SK-N-MC (cell line): Measurements from ENCODE around the gene VPS52.
A peak's percentile ranks its signal among the peaks of the same experiment; 100 is the strongest.

Source experiments
- DNase-seq: peaks from one replicate; pipeline ENCODE4 v3.0.0-alpha.2; 2011; ENCODE audit warnings: low read depth, low spot score
- H3K27ac ChIP-seq: fragments of 200-600 bp; sonication (generic); 2 replicates; pipeline ENCODE4 v1.5.1; 2016; ENCODE audit warnings: mixed run types
- H3K36me3 ChIP-seq: fragments of 200-600 bp; sonication (generic); 2 replicates; pipeline ENCODE4 v1.6.1; 2017; ENCODE audit warnings: antibody characterized with exemption, low read length, mixed read lengths; ENCODE audit not compliant: insufficient read depth
- H3K4me3 ChIP-seq: fragments of 200-600 bp; sonication (generic); 2 replicates; pipeline ENCODE4 v1.5.1; 2016
- H3K9ac ChIP-seq: fragments of 200-600 bp; sonication (generic); 2 replicates; pipeline ENCODE4 v1.8.0; 2017; ENCODE audit warnings: mixed run types, mixed read lengths; ENCODE audit not compliant: insufficient read length
- H3K9me3 ChIP-seq: fragments of 200-600 bp; sonication (generic); 2 replicates; pipeline ENCODE4 v1.6.1; 2017; ENCODE audit warnings: low read depth, mild to moderate bottlenecking, antibody characterized with exemption, low read length, moderate library complexity, mixed read lengths
- EZH2 ChIP-seq: fragments of 200-600 bp; sonication (generic); IDR thresholded peaks from one replicate; pipeline ENCODE4 v1.6.1; 2017; ENCODE audit warnings: antibody characterized with exemption
- FOXP2 ChIP-seq: optimal IDR thresholded peaks from 2 replicates; pipeline ENCODE3; 2011; ENCODE audit warnings: mild to moderate bottlenecking, moderate library complexity; ENCODE audit not compliant: insufficient read depth; ENCODE audit errors: extremely low read length, control extremely low read depth
- POLR2AphosphoS5 ChIP-seq: IDR thresholded peaks from 2 replicates; pipeline ENCODE4 v1.6.1; 2012; ENCODE audit warnings: mild to moderate bottlenecking, low read depth, low read length, borderline replicate concordance

The VPS52 gene

DNA sequence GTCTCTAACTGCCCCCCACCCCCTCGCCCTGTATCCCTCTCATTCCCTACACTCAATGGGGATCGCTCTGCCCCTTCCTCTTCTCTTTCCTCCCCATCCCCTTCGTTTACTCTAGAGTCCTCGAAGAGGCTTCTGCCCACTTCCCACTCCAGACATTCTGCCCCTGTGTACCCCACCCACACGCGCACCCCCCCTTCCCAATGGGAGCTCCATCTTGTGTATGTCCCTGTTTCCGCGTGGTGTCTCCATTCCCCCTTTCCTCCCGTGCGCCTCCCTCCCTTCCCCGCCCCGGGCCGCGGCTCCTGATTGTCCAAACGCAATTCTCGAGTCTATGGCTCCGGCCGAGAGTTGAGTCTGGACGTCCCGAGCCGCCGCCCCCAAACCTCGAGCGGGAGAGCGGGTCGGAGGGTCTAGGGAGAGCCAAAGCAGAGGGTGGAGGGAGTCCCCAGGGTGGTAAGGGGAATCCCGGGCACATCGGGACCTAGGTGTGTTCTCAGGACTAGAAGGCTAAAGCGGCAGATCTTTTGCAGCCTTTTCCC, 64.1 kb downstream of the VPS52 start:
- H3K27ac ChIP-seq: peak overlapping the region; percentile 96
- DNase-seq: no peak
- TF ChIP-seq FOXP2 (no peak), POLR2AphosphoS5 (no peak; the same call in 1 of the 2 replicates), EZH2 (no peak)
- H3K9ac ChIP-seq: peak overlapping the region; percentile 99
- H3K4me3 ChIP-seq: peak overlapping the region; percentile 94
- H3K9me3 ChIP-seq: no peaks in the 10 kb centered on the region
- H3K36me3 ChIP-seq: peaks cover 36% of the 10 kb centered on the region

DNA sequence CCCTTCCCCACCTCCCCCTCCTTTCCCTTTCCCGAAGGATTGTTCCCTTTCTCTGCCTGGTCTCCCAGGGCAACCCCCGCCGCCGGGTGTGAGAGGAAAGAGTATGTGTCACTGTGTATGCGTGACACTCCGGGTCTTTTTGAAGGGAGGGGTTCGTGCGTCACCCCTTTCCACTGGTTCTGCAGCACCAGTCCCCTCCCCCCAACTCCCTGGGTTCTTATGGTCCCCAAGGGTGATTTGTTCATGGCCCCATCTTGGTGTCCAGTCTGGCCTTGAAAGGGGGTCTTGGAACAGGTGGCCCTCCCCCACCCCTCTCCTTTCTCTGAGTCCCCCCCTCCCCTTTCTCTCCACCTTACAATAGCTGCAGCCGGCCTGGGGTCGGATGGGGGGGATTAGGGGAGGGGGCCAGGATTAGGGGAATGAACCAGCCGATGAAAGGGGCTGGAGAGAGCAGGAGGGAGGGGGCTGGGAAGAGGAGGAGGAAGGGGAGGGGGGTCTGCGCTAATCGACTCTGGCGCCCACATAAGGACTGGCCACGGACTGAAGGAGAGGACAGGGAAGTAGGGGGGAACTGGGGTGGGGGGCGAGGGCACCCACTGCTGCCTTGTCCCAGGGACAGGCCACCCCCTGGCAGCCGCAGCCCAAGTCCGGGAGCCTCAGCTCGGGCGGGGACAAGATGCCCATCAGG, 64.7 kb downstream of the VPS52 start:
- 0 out of 2 replicates have a peak, but pooled peaks have one; percentile 33 for TF ChIP-seq POLR2AphosphoS5
- TF ChIP-seq FOXP2: no peak
- no peak overlapping the region for H3K9ac ChIP-seq
- H3K9me3 ChIP-seq: no peaks in the 10 kb centered on the region
- H3K4me3 ChIP-seq: peak overlapping the region; percentile 94
- H3K27ac ChIP-seq: peak overlapping the region; percentile 84; the same call in 1 of the 2 replicates
- H3K36me3 ChIP-seq: peaks cover 42% of the 10 kb centered on the region
- no peak for DNase-seq

DNA sequence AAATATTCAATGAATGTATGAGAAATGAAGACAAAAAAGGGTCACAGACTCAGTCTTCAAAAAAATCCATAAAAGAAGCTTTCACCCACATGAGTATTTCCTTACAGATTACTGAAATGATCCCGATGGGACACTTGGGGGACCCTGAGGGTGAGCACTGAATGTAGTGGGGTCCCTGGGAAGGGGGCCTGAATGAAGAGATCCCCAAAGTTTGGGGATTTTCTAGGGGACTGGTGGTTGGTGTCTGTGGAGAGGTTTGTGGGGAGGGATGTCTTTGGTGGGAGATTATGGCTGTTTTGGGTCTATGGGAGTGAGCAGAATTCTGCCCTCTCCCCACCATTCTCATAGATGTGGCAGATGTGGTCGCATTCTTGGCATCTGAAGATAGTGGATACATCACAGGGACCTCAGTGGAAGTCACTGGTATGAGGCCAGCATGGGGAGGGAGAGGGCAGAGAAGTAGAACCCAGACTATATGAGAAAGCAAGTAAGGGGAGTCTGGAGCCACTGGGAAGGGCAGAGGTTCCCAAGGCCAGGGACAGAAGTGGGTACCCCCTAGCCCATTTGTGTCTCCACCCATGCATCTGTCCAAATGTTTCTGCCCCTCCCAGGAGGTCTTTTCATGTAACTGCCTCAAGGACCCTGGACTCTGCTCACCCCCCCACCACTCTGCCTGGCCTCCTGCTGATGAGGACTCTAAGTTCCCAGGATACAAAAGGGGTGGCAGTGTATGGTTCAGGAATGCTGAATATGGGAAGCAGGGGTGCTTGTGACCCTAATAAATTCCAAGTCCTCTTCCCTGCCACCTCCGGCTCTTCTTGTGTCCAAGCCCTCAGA, 65.4 kb downstream of the VPS52 start:
- Histone ChIP-seq H3K9me3 (no peaks in the 10 kb centered on the region), H3K4me3 (no peak overlapping the region), H3K9ac (no peak overlapping the region), H3K27ac (peak overlapping the region; percentile 84), H3K36me3 (peaks cover 46% of the 10 kb centered on the region)
- TF ChIP-seq POLR2AphosphoS5 (no peak), EZH2 (no peak), FOXP2 (no peak)
- DNase-seq: no peak

DNA sequence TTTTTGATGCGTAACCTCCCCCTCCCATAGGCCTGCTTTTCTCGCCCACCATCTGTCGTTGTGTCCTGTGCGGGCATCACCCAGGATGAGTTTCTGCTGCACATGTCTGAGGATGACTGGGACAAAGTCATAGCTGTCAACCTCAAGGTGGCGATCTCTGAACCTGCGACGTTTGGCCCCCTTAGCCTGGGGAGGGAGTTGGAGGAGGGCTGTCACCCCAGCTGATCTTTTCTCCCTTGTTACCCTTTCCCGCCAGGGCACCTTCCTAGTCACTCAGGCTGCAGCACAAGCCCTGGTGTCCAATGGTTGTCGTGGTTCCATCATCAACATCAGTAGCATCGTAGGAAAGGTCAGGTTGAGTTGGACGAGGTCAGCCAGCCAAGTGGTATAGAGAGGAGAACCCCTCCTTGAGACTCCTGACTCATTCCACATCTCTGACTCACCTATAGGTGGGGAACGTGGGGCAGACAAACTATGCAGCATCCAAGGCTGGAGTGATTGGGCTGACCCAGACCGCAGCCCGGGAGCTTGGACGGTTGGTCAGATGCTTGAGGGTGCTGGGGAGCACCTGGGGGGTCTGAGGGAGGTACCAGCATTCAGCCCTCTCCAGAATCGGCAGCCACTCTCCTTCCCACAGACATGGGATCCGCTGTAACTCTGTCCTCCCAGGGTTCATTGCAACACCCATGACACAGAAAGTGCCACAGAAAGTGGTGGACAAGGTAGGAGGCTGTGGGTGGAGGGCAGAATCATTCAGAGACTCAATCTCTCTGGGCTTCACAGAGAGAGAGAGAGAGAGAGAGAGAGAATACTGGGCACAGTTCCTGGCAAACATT, 66.3 kb downstream of the VPS52 start:
- Histone ChIP-seq H3K27ac (peak overlapping the region; percentile 84), H3K36me3 (peaks cover 41% of the 10 kb centered on the region), H3K9me3 (no peaks in the 10 kb centered on the region), H3K4me3 (peak overlapping the region; percentile 98), H3K9ac (peak overlapping the region; percentile 95)
- TF ChIP-seq FOXP2: no peak
- no peak for TF ChIP-seq EZH2
- TF ChIP-seq POLR2AphosphoS5: no peak
- DNase-seq: no peak

DNA sequence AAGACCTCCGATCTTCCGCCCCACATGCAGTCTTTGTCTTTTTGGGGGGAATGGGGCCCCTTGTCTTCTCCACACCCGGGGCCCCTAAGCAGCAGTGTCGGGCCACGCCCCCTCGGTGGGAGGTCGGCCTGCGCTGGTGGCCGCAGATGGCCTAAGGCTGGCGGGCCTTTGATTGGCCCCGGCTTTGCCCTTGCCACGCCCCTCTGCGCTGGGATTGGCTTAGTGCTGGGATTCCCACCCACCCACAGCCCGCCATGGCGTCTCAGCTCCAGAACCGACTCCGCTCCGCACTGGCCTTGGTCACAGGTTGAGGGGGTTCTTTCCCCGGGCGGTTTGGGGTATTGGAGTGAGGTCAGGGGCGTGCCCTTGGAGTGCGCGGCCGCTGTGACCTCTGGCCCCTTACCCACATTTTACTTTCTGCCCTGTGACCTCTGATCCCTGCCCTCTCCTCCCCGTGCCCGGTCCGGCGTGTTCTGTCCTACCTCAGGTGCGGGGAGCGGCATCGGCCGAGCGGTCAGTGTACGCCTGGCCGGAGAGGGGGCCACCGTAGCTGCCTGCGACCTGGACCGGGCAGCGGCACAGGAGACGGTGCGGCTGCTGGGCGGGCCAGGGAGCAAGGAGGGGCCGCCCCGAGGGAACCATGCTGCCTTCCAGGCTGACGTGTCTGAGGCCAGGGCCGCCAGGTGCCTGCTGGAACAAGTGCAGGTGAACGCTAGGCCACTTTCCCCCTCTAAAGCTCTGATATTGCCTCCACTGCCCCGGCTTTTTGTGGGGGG, 67.1 kb downstream of the VPS52 start, which contains the start of gene HSD17B8:
Gene HSD17B8, plus strand, starts transcription at position 241 of the 776 bp plus-strand sequence. Its CDS starts 14 bp downstream, at position 255.
- peak within 1 kb of the TSS; percentile 84 for H3K27ac ChIP-seq
- peak within 1 kb of the TSS; percentile 95 for H3K9ac ChIP-seq
- H3K4me3 ChIP-seq: peak within 1 kb of the TSS; percentile 98
- H3K9me3 ChIP-seq: no peaks in the 10 kb centered on the region
- H3K36me3 ChIP-seq: peaks cover 33% of the 10 kb centered on the region
- peak; percentile 63 for DNase-seq
- TF ChIP-seq FOXP2 (peak; percentile 42), EZH2 (no peak), POLR2AphosphoS5 (peak; percentile 98)

DNA sequence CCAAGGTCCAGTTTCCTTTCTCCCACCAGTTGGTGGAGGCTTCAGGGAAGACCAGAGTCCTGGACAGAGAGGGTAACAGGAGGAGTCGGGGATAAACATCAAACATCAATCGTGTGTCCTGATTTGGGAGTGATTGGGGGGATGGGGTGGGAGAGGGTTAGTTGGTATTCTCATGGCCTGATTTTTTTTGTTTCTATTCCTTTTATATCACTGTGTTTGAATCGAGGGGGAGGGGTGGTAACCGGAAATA, 67.6 kb downstream of the VPS52 start:
- no peak for TF ChIP-seq FOXP2
- no peak for TF ChIP-seq EZH2
- TF ChIP-seq POLR2AphosphoS5: no peak
- peak overlapping the region; percentile 52 for H3K9ac ChIP-seq
- H3K36me3 ChIP-seq: peaks cover 29% of the 10 kb centered on the region
- peak overlapping the region; percentile 69 for H3K27ac ChIP-seq
- no peak for DNase-seq
- H3K4me3 ChIP-seq: peak overlapping the region; percentile 98
- no peaks in the 10 kb centered on the region for H3K9me3 ChIP-seq

DNA sequence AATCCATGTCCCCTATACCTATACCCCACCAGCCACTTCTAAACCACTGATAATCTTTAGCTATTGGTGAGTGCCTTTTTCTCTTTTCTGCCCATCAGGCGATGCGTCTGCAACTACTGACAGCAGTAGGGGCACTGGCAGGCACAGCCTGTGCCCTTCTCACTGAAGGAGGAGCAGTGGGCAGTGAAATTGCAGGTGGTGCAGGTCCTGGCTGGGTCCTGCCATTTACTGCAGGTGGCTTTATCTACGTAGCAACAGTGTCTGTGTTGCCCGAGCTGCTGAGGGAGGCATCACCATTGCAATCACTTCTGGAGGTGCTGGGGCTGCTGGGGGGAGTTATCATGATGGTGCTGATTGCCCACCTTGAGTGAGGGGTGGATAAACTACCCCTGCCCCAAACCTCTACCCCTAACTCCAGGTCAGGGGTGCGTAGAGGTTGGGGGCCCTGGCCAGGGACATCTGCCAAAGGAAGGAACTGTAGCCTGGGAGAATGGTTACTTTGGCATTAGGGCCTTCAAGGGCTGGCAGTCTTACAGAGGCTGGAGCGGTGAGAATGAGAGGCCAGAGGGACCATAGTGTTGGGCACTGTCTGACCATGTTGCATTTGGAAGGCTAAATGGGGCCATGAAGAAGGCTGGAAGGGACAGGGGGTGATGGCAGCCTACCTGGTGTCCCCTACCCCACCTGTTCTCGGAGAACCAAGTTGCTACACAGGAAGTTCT, 68.1 kb downstream of the VPS52 start:
- Histone ChIP-seq H3K9me3 (no peaks in the 10 kb centered on the region), H3K4me3 (peak overlapping the region; percentile 98), H3K27ac (peak overlapping the region; percentile 69), H3K36me3 (peaks cover 29% of the 10 kb centered on the region), H3K9ac (peak overlapping the region; percentile 52)
- no peak for TF ChIP-seq FOXP2
- no peak for TF ChIP-seq EZH2
- no peak for TF ChIP-seq POLR2AphosphoS5
- DNase-seq: no peak
